HEK293 (cell line): ENCODE measurements around the gene TAF1A.

Source experiments
- ZBTB8A ChIP-seq: fragments of 450-650 bp; formaldehyde crosslinking; IDR thresholded peaks from 2 replicates; pipeline ENCODE4 v1.5.1; 2016; ENCODE audit warnings: missing biosample characterization, missing genetic modification characterization
- ZNF138 ChIP-seq: fragments of 450-650 bp; formaldehyde crosslinking; IDR thresholded peaks from 2 replicates; pipeline ENCODE4 v1.5.1; 2016; ENCODE audit warnings: missing biosample characterization, missing genetic modification characterization, borderline replicate concordance
- ZNF621 ChIP-seq: fragments of 450-650 bp; formaldehyde crosslinking; IDR thresholded peaks from 2 replicates; pipeline ENCODE4 v1.5.1; 2017; ENCODE audit warnings: missing biosample characterization, missing genetic modification characterization
- TF ChIP-seq, protein P1 (sequence below): fragments of 450-650 bp; formaldehyde crosslinking; IDR thresholded peaks from 2 replicates; pipeline ENCODE4 v1.5.1; 2016; ENCODE audit warnings: missing biosample characterization, missing genetic modification characterization
- TF ChIP-seq, protein P2 (sequence below): fragments of 450-650 bp; formaldehyde crosslinking; IDR thresholded peaks from 2 replicates; pipeline ENCODE4 v1.5.1; 2016; ENCODE audit warnings: missing biosample characterization, missing genetic modification characterization
- TF ChIP-seq, protein P3 (sequence below): fragments of 450-650 bp; formaldehyde crosslinking; IDR thresholded peaks from 2 replicates; pipeline ENCODE4 v1.5.1; 2017; ENCODE audit warnings: missing biosample characterization, missing genetic modification characterization
- TF ChIP-seq, protein P4 (sequence below): fragments of 450-650 bp; formaldehyde crosslinking; IDR thresholded peaks from 2 replicates; pipeline ENCODE4 v1.5.1; 2016; ENCODE audit warnings: missing biosample characterization, missing genetic modification characterization

DNA sequence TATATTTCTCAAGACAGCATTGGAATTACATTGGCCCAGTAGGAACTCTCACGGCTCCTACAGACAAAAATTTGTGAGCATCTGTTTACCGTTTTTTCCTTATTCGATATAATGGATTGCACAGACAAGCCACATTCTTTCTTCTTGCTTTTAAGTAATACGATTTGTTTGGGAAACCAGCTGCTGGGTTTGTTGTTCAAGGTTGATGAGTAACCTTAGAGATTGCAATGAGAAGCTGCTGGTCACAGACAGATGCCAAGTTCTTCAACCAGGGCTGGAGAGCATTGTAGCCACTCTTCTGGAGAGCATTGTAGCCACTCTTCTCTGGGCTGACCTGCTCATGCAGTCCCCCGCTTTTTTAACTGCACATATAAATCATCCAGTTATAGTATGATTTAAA lies 26.8 kb upstream of the TAF1A start:
- TF ChIP-seq ZNF138 (tag by site-specific recombination) (no peak), ZNF621 (tag by site-specific recombination) (no peak), ZBTB8A (tag by site-specific recombination) (no peak)
- TF ChIP-seq, protein P1, sequence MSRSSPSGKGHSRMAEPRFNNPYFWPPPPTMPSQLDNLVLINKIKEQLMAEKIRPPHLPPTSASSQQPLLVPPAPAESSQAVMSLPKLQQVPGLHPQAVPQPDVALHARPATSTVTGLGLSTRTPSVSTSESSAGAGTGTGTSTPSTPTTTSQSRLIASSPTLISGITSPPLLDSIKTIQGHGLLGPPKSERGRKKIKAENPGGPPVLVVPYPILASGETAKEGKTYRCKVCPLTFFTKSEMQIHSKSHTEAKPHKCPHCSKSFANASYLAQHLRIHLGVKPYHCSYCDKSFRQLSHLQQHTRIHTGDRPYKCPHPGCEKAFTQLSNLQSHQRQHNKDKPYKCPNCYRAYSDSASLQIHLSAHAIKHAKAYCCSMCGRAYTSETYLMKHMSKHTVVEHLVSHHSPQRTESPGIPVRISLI (tag by site-specific recombination) = no peak
- TF ChIP-seq, protein P2, sequence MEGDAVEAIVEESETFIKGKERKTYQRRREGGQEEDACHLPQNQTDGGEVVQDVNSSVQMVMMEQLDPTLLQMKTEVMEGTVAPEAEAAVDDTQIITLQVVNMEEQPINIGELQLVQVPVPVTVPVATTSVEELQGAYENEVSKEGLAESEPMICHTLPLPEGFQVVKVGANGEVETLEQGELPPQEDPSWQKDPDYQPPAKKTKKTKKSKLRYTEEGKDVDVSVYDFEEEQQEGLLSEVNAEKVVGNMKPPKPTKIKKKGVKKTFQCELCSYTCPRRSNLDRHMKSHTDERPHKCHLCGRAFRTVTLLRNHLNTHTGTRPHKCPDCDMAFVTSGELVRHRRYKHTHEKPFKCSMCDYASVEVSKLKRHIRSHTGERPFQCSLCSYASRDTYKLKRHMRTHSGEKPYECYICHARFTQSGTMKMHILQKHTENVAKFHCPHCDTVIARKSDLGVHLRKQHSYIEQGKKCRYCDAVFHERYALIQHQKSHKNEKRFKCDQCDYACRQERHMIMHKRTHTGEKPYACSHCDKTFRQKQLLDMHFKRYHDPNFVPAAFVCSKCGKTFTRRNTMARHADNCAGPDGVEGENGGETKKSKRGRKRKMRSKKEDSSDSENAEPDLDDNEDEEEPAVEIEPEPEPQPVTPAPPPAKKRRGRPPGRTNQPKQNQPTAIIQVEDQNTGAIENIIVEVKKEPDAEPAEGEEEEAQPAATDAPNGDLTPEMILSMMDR (tag by site-specific recombination) = no peak
- TF ChIP-seq, protein P3, sequence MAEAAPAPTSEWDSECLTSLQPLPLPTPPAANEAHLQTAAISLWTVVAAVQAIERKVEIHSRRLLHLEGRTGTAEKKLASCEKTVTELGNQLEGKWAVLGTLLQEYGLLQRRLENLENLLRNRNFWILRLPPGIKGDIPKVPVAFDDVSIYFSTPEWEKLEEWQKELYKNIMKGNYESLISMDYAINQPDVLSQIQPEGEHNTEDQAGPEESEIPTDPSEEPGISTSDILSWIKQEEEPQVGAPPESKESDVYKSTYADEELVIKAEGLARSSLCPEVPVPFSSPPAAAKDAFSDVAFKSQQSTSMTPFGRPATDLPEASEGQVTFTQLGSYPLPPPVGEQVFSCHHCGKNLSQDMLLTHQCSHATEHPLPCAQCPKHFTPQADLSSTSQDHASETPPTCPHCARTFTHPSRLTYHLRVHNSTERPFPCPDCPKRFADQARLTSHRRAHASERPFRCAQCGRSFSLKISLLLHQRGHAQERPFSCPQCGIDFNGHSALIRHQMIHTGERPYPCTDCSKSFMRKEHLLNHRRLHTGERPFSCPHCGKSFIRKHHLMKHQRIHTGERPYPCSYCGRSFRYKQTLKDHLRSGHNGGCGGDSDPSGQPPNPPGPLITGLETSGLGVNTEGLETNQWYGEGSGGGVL (tag by site-specific recombination) = no peak
- TF ChIP-seq, protein P4, sequence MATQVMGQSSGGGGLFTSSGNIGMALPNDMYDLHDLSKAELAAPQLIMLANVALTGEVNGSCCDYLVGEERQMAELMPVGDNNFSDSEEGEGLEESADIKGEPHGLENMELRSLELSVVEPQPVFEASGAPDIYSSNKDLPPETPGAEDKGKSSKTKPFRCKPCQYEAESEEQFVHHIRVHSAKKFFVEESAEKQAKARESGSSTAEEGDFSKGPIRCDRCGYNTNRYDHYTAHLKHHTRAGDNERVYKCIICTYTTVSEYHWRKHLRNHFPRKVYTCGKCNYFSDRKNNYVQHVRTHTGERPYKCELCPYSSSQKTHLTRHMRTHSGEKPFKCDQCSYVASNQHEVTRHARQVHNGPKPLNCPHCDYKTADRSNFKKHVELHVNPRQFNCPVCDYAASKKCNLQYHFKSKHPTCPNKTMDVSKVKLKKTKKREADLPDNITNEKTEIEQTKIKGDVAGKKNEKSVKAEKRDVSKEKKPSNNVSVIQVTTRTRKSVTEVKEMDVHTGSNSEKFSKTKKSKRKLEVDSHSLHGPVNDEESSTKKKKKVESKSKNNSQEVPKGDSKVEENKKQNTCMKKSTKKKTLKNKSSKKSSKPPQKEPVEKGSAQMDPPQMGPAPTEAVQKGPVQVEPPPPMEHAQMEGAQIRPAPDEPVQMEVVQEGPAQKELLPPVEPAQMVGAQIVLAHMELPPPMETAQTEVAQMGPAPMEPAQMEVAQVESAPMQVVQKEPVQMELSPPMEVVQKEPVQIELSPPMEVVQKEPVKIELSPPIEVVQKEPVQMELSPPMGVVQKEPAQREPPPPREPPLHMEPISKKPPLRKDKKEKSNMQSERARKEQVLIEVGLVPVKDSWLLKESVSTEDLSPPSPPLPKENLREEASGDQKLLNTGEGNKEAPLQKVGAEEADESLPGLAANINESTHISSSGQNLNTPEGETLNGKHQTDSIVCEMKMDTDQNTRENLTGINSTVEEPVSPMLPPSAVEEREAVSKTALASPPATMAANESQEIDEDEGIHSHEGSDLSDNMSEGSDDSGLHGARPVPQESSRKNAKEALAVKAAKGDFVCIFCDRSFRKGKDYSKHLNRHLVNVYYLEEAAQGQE (tag by site-specific recombination) = no peak
